SJCRH30 (cell line): ENCODE data around the gene EEF1A2. TPM values are rescaled to one million over a fixed set of nuclear protein-coding genes. Genes with fewer than 3 reads are reported as not detected.

Experiments
- DNase-seq, 2 experiments: peaks; one replicate each; pipeline ENCODE4 v3.0.0-alpha.2; 2015 to 2020
- H3K27ac ChIP-seq: fragments of 250-450 bp; sonication (Bioruptor Pico); 2 replicates; pipeline ENCODE4 v1.5.1; 2020; ENCODE audit warnings: mild to moderate bottlenecking, moderate library complexity
- H3K27me3 ChIP-seq: fragments of 250-450 bp; sonication (Bioruptor Pico); 2 replicates; pipeline ENCODE4 v1.5.1; 2020; ENCODE audit warnings: mild to moderate bottlenecking, moderate library complexity
- H3K36me3 ChIP-seq: fragments of 250-450 bp; sonication (Bioruptor Pico); 2 replicates; pipeline ENCODE4 v1.5.1; 2020; ENCODE audit warnings: mild to moderate bottlenecking, moderate library complexity
- H3K4me1 ChIP-seq: fragments of 250-450 bp; sonication (Bioruptor Pico); 2 replicates; pipeline ENCODE4 v1.5.1; 2020; ENCODE audit warnings: mild to moderate bottlenecking, moderate library complexity
- H3K4me3 ChIP-seq: fragments of 250-450 bp; sonication (Bioruptor Pico); 2 replicates; pipeline ENCODE4 v1.5.1; 2020; ENCODE audit warnings: mild to moderate bottlenecking, moderate library complexity
- H3K9me3 ChIP-seq: fragments of 250-450 bp; sonication (Bioruptor Pico); replicated peaks from 2 replicates; pipeline ENCODE4 v1.5.1; 2020; ENCODE audit warnings: mild to moderate bottlenecking, moderate library complexity
- total RNA-seq: library from RNA; depleted of rRNA; stranded (reverse); fragments of >200 nt; shearing (Covaris generic); gene quantifications from 2 replicates; pipeline ENCODE4 v1.2.3, GENCODE V29; 2014

EEF1A2 gene
- total RNA-seq, 1 experiment from 2014 or later = 1.4 TPM

DNA sequence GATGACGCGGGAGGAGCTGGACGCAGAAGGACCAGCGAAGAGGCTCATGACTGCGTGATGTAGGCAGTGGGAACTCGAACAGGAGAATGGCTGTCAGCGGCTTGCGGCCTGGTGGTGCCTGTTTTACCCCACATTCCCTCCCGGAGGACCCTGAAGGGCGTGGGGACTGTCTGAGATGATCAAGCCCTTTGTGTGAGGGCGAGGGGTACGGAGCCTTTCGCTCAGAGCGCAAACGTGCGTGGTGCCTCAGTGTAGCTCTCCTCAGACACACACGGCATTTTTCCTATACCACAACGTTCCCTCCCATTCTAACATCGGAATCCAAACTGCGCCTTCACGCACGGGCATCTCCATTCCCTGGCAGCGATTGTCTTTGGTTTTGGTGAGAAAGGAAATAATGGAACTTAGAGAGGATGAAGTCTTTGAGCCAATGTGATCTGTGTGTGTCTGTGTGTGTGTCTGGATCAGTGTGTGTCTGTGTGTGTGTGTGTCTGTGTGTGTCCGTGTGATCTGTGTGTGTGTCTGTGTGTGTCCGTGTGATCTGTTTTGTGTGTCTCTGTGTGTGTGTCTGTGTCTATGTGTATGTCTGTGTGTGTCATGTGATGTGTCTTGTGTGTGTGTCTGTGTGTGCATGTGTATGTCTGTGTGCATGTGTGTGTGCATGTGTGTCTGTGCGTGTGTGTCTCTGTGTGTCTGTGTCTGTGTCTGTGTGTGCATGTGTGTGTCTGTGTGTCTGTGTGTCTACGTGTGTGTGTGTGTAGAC lies 33.0 kb upstream of the EEF1A2 start:
- Histone ChIP-seq H3K4me1 (peaks cover 16% of the 10 kb centered on the region), H3K36me3 (no peaks in the 10 kb centered on the region), H3K4me3 (no peak overlapping the region), H3K9me3 (no peaks in the 10 kb centered on the region), H3K27ac (no peak overlapping the region), H3K27me3 (no peaks in the 10 kb centered on the region; the same call in 1 of the 2 replicates)
- peak in 1 of 2 experiments; percentile 13 for DNase-seq

DNA sequence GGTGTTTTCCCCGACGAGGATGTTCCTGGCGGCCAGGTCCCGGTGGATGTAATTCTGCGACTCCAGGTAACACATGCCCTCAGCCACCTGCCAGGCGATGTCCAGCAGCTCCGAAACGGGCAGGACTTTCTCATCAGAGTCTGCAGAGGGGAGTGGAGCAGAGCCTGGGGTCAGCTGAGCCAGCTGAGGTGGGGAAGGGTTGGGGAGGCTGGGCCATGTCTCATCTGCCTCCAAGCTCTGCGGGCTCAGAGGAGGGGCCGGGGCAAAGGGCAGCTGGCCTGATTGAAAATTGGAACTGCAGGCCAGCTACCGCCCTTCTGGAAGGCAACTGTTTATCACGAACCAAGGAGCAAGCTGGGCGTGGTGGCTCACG lies 31.9 kb upstream of the EEF1A2 start:
- no peaks in the 10 kb centered on the region for H3K36me3 ChIP-seq
- H3K27ac ChIP-seq = no peak overlapping the region
- no peak overlapping the region for H3K4me3 ChIP-seq
- no peaks in the 10 kb centered on the region for H3K9me3 ChIP-seq
- H3K27me3 ChIP-seq = no peaks in the 10 kb centered on the region; the same call in 1 of the 2 replicates
- peaks cover 9% of the 10 kb centered on the region; the same call in 1 of the 2 replicates for H3K4me1 ChIP-seq
- no peak for DNase-seq

DNA sequence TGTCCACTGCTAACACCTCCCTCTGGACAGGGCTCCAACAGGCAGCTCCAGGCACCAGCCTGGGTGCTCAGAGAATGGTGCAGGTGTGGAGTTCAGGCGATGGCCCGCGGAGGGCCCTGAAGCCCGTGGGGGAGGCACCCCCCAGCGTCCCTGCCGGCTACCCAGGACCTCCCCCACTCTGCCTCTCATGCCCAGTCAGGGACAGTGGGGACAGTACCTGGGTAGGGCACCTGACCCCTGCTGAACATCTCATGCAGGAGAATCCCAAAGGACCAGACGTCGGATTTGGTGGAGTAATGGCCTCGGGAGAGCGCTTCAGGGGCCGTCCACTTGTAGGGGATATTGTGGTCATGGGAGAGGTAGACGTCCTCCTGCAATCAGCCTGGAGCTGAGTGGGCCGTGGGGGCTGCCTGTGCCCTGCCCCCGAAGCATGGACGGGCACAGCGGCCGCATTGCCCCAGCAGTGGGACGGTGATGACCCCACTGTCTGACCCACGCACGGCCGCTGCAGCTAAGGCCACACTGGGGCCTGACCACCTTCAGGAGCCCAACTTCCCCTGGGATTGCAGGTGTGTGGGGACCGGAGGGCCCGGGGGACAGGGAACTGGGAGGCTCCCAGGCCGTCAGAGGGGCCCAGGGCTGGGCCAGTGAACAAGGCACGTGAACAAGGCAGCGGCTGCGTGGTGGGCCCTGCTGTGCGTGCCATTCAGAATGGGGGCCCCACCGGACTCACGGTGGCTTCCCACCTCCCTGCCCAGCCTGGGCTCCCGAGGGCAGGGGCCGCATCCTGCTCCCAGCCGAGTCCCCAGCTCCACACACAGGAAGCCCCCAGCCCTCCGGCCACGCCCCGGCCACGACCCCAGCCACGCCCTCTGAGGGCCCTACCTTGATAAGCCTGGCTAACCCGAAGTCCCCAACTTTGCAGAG lies 31.2 kb upstream of the EEF1A2 start:
- Histone ChIP-seq H3K27ac (no peak overlapping the region), H3K27me3 (no peaks in the 10 kb centered on the region; the same call in 1 of the 2 replicates), H3K36me3 (no peaks in the 10 kb centered on the region), H3K4me3 (no peak overlapping the region), H3K4me1 (peaks cover 6% of the 10 kb centered on the region; the same call in 1 of the 2 replicates), H3K9me3 (no peaks in the 10 kb centered on the region)
- DNase-seq = peak in 1 of 2 experiments; percentile 19

DNA sequence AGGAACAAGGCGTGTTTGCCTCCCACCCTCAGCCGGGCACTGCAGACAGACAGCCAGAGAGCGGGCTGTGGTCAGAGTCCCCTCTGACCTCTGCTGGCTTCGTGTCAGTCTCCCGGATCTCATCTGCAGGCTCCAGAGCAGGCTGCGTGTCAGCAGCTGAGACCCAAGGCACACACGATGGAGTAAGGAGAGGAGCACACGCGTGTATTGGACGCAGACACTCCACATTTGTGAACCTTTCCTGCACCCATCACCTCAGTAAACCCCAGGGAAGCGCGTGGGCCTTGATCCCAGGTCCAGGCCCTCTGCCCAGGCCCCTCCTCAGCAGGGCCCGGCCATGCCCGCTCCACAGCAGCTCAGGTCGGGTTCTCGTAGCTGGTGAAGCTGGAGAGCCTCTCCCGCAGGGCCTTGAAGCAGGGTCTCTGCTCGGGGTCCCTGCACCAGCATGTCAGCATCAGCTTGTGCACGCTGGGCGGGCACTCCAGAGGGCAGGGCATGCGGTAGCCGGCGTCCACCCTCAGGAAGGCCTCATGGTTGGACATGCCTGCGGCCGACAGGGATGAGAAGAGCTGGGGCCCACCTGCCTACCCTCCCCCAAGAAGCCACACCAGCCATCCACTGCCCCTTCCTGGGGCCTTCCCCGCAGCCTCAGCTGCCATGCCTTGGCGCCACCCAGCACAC lies 30.4 kb upstream of the EEF1A2 start:
- no peak overlapping the region for H3K27ac ChIP-seq
- no peaks in the 10 kb centered on the region for H3K9me3 ChIP-seq
- H3K27me3 ChIP-seq = no peaks in the 10 kb centered on the region; the same call in 1 of the 2 replicates
- no peak for DNase-seq
- H3K4me1 ChIP-seq = no peaks in the 10 kb centered on the region
- no peak overlapping the region for H3K4me3 ChIP-seq
- H3K36me3 ChIP-seq = no peaks in the 10 kb centered on the region

DNA sequence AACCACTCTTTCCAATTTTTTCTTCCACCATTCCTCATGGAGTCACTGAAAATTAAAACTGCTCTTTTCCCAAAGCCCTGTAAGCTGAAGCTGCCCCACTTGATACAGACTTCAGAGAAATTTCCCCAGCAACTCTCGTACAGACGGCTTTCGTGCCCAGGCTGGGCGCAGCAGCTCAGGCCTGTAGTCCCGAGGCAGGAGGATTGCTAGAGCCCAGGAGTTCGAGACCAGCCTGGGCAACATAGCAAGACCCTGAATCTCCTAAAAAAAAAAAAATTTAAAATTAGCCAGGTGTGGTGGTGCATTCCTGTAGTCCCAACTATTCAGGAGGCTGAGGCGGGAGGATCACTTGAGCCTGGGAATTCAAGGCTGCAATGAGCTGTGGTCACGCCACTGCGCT lies 28.3 kb upstream of the EEF1A2 start:
- no peaks in the 10 kb centered on the region; the same call in 1 of the 2 replicates for H3K4me1 ChIP-seq
- no peak overlapping the region for H3K27ac ChIP-seq
- H3K27me3 ChIP-seq = no peaks in the 10 kb centered on the region
- H3K9me3 ChIP-seq = no peaks in the 10 kb centered on the region
- peaks cover 14% of the 10 kb centered on the region for H3K36me3 ChIP-seq
- no peak overlapping the region for H3K4me3 ChIP-seq
- no peak for DNase-seq

DNA sequence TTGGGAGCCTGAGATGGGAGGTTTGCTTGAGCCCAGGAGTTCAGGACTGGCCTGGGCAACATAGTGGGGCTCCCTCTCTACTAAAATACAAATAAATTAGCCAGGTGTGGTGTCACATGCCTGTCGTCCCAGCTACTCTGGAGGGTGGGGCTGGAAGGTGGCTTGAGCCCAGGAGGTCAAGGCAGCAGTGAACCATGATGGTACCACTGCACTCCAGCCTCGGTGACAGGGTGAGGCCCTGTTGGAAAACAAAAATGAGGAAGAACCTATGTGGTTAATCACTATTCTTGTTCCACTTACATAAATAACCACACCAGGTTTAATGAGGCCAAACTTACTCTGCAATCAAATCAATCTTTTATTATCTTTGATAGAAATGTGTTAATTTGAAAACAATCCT lies 27.1 kb upstream of the EEF1A2 start:
- Histone ChIP-seq H3K36me3 (peaks cover 23% of the 10 kb centered on the region), H3K9me3 (no peaks in the 10 kb centered on the region), H3K27me3 (no peaks in the 10 kb centered on the region), H3K4me3 (no peak overlapping the region), H3K4me1 (no peaks in the 10 kb centered on the region; the same call in 1 of the 2 replicates), H3K27ac (no peak overlapping the region)
- no peak for DNase-seq

DNA sequence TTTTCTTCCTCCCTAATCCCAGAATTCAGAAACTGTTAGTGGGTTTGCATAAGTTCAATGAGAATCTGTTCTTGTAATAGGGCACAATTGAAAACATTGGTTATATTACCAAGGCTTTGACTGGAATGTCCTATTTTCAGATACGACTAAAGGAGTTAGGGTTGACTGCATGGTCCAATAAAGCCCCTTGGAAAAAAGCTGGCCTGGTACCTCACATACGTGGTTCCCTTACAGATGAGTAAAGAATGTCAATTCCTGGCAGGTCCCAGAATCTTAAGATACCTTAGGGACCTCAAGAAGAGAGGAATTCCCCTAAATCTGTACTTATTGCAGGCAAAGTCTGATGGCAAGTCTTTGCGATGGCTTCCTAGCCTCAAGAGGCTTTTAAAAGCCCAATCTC lies 26.3 kb upstream of the EEF1A2 start:
- no peak for DNase-seq
- Histone ChIP-seq H3K27me3 (no peaks in the 10 kb centered on the region), H3K27ac (no peak overlapping the region), H3K4me1 (no peaks in the 10 kb centered on the region; the same call in 1 of the 2 replicates), H3K4me3 (no peak overlapping the region), H3K9me3 (no peaks in the 10 kb centered on the region), H3K36me3 (peaks cover 23% of the 10 kb centered on the region)

DNA sequence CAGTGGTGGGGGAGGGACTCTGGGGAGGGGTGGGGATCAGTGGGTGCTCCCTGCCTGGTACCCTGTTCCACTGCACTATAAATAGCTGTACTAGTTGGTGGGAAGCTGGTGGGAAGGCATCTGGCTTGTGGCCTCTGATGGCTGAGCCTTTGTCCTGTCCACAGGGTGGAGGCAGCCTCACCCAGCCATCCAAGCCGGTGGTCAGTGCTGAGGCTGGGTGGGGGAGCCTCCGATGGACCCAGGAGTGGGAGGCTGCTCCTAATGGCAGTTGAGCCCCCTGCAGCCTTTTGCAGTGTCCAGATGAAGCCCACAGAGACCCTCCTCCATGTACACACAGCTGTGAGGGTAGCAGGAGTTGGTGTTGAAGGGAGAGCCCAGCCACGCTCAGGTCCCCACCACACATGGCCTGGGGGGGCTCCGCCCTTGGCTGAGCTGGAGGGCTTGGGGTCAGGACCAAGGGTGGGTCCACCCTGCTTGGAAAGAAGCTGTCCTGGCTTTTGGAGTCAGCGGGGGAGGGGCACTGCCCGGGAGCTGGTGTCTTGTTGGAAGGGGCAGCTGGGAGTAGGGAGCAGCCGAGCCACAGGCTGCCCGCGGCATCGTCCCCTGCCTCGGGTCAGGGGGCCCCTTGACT lies 24.2 kb upstream of the EEF1A2 start:
- Histone ChIP-seq H3K4me1 (peaks cover 2% of the 10 kb centered on the region; the same call in 1 of the 2 replicates), H3K9me3 (no peaks in the 10 kb centered on the region), H3K27me3 (no peaks in the 10 kb centered on the region), H3K4me3 (no peak overlapping the region), H3K36me3 (peaks cover 23% of the 10 kb centered on the region), H3K27ac (no peak overlapping the region)
- DNase-seq = peak in 1 of 2 experiments; percentile 29

DNA sequence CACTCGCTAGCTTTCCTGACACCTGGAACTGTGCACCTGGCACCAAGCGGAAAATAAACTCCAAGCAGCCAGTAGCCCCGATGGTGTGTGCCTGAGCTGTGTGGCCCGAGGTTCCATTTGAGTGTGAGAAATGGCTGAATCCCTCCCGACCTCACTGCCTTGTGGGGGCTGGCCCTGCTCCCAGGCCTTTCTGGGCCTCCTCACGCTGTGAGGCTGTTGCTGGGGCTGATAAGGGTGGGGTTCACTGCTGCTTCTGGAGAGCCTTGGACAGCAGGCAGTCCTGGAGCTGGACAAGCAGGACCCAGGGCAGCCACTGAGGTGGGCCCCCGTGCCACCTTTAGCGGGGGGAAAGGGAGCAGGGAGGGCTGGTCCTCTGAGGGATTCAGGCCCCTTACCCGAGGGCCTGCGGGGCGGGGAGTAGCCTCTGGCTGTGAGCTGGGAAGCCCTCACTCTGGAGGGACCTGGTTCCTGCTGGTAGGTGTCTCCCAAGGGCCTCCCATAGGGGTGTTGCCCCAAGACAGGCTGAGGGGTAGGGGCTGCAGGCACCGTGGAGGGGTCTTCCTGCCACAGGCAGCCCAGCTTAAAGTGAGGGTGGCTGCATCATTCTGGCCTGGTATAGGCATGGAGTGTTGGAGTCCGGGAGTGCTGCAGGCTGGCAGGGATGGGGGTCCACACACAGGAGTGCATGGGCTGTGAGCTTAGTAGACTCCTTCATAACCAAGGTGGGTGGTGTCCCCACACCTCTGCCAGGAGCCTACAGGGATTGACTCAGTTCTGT lies 23.4 kb upstream of the EEF1A2 start:
- H3K9me3 ChIP-seq = no peaks in the 10 kb centered on the region
- peaks cover 23% of the 10 kb centered on the region for H3K36me3 ChIP-seq
- H3K4me1 ChIP-seq = peaks cover 2% of the 10 kb centered on the region; the same call in 1 of the 2 replicates
- DNase-seq = peak in 1 of 2 experiments; percentile 14
- H3K27ac ChIP-seq = no peak overlapping the region
- H3K27me3 ChIP-seq = no peaks in the 10 kb centered on the region
- H3K4me3 ChIP-seq = no peak overlapping the region

DNA sequence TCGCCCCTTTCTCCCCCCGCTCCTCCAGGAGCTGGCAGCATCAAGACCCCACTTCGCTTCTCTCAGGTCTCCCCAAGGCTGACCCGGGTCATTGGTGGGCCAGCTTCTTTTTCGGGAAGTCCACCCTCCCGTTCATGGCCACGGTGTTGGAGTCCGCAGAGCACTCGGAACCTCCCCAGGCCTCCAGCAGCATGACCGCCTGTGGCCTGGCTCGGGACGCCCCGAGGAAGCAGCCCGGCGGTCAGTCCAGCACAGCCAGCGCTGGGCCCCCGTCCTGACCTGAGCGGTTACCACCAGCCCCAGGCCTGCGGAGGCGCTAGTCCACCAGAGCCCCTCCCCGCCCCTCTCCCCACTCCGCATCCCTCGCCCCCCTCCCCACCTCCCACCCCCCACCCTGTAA lies 22.7 kb upstream of the EEF1A2 start:
- Histone ChIP-seq H3K9me3 (no peaks in the 10 kb centered on the region), H3K4me3 (peak overlapping the region; percentile 81), H3K36me3 (peaks cover 23% of the 10 kb centered on the region), H3K4me1 (peaks cover 2% of the 10 kb centered on the region; the same call in 1 of the 2 replicates), H3K27ac (peak overlapping the region; percentile 80), H3K27me3 (no peaks in the 10 kb centered on the region)
- peak in 1 of 2 experiments; percentile 23 for DNase-seq

DNA sequence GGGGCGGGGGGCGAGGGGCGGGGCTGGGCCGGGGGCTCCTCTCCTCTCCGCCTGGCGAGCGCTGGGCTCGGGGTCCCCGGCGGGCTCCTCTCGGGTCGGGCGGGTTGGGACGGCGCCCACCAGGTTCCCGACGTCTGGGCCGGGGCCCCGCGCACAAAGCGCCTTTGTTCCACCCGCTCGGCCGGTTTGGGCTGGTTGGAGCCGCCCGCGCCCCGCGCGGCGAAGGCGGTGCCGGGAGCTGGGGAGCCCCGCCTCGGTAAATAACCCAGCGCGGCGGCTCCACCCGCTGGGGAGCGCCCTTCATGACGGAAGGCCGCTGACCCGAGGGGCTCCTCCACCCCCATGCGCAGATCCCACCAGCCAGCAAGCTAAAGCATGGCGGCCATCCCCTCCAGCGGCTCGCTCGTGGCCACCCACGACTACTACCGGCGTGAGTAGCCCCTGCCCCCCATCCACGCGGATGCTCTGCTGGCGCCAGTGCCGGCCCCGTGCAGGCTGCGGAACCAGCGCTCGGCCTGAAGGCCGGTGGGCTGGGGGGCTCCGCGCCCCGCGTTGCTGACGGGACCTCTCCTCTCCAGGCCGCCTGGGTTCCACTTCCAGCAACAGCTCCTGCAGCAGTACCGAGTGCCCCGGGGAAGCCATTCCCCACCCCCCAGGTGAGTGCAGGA lies 22.2 kb upstream of the EEF1A2 start:
- Histone ChIP-seq H3K36me3 (peaks cover 23% of the 10 kb centered on the region), H3K9me3 (no peaks in the 10 kb centered on the region), H3K27me3 (no peaks in the 10 kb centered on the region), H3K27ac (peak overlapping the region; percentile 80), H3K4me3 (peak overlapping the region; percentile 81), H3K4me1 (peaks cover 2% of the 10 kb centered on the region; the same call in 1 of the 2 replicates)
- DNase-seq = peak; percentile 87 to 89

DNA sequence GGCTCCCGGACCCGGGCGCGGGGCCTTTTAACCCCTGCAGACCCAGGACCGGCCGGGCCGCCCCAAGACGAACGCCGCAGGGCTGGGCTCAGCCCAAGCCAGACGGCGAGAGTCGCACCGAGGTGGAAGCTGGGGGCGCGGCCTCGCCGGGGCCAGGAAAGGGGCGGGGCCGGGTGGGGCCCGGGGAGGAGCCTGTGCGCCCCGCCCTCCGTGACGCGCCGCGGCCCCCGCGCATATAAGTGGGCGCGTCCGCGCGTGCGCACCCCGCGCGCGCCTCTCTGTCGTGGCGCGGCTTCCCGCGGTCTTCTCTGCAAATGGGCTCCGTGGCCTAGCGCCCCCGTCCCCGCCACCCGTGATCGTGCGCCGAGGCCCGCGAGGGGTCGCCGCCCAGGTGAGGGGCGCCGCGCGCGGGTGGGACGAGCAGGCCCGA lies 21.6 kb upstream of the EEF1A2 start, which contains the start of gene PPDPF:
Gene PPDPF (plus strand): TSS at position 262 of the 430 bp plus-strand sequence. CDS start 544 bp downstream, outside the sequence.
- DNase-seq = peak; percentile 87 to 96
- H3K36me3 ChIP-seq = peaks cover 23% of the 10 kb centered on the region
- peak within 1 kb of the TSS; percentile 81 for H3K4me3 ChIP-seq
- no peaks in the 10 kb centered on the region for H3K9me3 ChIP-seq
- no peaks in the 10 kb centered on the region for H3K27me3 ChIP-seq
- peak within 1 kb of the TSS; percentile 80 for H3K27ac ChIP-seq
- H3K4me1 ChIP-seq = peaks cover 2% of the 10 kb centered on the region; the same call in 1 of the 2 replicates
